Measurements from ENCODE around the gene E2F6.
A peak's percentile ranks its signal among the peaks of the same experiment; 100 is the strongest.

The E2F6 gene, protein sequence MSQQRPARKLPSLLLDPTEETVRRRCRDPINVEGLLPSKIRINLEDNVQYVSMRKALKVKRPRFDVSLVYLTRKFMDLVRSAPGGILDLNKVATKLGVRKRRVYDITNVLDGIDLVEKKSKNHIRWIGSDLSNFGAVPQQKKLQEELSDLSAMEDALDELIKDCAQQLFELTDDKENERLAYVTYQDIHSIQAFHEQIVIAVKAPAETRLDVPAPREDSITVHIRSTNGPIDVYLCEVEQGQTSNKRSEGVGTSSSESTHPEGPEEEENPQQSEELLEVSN

DNA sequence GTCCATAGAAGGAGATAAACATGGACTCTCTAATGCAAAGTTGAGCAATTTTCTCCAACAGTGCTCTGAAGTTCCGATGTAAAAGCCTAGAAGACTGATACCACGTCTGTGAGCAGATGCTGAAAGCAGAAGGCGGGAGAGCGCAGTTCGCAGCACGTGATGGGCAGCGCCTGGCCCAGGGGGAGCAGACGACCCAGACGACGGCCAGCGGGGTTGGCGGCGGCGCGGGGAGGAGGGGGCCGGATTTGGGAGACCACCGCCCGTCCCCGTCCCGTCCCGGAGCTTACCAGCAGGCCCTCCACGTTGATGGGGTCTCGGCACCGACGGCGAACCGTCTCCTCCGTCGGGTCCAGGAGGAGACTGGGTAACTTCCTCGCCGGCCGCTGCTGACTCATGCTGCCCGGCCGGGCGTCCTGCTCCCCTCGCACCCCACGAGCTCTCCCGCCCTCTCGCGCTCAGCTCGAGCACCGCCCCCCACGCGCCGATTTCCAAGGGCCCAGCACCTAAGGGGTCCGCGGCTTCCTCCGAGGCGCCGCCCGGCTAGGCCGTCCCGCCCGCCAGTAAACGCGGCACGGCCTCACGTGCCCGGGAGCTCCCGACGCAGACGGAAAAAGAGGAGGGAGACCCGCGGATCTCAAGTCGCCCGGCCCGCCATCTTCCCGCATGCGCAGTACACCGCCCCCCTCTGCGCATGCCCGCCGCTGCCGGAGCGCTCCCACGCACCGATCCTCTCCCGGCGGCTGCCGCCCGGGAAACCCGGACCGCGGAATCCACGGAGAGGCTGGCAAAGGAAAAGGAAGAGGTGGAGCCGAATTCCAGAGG, at the start of gene E2F6:
TSS of gene E2F6 (minus strand) at position 677 of the 822 bp plus-strand sequence. CDS start at position 395, 282 bp downstream.
- DNase-seq: peak; percentile 50 to 94 (median 88)

DNA sequence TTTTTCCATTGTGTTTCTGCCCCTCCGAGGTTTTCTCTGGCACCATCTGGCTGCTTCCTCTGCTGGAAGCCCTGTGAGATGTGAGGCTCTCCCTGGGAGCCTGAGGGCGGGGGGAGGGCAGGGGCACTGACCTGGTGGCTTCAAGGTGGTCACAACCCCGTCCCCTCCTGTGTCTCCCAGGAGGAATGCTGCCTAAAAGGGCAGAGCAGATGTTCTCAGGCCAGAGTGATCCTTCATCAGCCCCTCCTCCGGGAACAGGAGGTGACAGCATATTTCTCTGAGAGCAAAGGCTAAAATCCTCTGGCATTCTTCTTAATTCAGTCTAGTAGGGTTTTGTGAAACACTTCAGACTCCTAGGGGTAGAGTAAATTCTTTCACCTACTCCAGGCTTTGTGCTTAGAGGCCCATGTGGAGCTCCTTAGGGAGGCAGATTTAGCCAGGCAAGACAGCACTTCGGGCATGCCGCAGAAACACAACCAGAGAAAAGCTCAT, 49.6 kb upstream of the E2F6 start:
- no peak for DNase-seq

DNA sequence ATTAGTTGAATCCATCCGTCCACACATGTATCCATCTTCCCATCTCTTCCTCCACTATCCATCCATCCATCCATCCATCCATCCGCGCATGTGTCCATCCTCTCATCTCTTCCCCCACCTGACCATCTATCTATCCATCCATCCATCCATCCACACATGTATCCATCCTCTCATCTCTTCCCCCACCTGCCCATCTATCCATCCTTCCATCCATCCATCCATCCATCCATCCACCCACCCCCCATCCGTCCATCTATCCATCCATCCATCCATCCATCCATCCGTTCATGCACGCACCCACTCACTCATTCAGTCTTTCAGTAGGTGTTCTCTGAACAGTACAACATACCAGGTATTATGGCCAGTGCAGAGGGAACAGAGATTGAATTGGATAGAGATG, 48.9 kb upstream of the E2F6 start:
- DNase-seq: no peak

DNA sequence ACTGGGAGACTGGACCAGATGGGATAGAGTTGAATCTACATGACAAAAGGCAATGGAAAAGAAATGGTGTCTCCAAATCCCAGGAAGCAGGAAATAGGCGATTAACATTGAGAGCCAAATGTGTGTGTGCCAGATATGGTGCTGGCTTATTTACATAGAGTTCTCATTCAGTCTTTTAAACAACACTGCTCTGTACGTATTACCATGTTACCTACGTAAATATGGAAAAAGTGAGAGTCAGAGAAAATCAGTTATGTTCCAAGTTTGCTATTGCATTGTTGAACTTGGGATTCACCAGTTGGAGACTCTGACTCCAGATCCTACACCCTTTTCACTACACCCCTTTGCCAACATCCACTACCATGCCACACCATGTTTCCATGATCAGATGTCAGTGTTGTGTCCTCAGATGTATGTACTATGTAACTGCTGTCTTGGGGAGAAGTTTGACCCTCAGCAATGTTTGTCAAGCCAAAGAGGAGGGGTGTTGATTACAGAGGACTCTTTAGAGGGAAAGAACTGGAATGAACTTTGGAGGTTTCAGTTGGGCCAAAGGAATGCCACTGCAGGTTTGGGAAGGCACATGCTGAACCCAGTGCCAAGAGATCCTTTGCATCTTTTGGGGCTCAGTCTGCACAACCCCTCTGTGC, 48.2 kb upstream of the E2F6 start:
- no peak for DNase-seq

DNA sequence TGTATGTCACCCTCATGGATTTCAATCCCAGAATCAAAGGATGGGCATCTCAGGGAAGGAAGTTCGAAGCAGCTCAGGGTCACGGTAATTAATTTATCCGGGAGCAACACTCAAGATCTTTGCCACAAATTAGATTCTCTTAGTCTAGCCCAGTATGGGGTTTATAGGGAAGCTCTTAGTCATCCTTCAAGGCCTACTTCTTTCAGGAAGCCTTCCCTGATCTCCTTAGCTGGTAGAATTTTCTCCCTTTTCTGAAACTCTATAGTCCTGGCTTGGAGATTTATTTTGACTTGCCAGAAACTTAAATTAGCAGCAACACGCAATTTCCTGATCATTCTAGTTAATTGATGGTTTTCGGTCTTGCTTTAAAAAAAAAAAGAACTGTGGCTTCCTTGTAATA, 47.4 kb upstream of the E2F6 start:
- DNase-seq: no peak

DNA sequence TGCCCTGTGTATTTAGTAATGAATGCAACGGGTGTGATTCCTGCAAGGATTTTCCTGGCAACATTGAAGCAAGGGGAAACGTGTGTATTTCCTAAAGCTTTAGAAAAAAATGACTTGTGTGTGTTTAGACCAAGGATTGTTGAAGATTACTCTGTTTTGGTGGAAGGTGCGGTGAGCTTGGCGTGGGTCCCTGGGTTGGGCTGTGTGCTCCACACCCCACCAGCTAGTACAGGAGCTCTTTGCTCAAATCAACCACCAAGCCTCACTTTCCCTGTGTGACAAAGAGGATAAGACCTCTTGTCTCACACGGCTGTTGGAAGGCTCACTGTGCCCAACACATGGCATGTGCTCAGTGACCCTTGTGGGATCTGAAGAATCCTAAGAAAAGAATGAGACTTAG, 46.5 kb upstream of the E2F6 start:
- DNase-seq: no peak

DNA sequence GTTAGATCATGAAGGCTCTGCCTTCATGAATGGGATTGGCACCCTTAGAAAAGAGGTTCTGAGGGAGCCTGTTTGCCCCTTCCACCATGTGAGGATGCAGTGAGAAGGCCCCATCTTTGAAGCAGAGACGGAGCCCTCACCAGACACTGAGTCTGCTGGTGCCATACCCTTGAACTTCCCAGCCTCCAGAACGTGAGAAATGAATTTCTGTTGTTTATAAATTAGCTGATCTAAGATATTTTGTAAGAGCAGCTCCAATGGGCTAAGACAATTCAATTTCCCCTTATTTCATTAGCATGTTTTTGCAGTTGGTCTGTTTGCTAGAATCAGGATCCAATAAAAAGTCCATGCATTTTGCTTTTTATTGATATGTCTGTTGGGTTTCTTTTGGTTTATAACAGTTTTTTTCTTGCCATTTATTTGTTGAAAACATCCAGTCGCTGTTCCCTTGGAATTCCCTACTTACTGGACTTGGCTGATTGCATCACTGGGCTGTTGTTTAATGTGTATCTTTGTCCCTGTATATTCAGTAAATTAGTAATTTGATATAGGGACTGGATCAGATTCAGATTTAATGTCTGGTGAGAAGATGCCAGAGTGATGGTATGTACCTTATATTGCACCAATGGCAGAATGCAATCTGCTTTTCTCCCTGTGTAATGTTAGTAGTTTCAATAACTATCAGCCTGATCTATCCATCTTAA, 43.8 kb upstream of the E2F6 start:
- DNase-seq: no peak

DNA sequence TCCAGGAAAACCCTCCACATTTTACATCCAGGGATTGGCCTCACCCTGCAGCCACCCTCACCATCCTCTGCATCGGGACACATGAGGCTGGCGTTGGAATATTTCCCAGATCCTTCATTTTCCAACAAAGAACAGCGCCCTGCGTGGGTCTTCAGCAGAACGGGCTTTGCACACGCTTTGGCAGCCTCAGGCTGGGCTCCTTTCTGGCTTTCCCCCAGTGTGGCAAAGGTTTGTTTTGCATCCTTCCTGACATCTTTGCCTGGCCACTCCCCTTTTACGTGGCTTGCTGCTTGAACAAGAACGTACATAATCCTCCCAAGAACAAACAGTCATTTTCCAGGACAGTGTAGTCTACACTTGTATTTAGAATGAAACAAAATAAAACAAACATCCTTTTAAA, 42.3 kb upstream of the E2F6 start:
- DNase-seq: peak in 32 of 58 donors; percentile 9 to 69 (median 34)

DNA sequence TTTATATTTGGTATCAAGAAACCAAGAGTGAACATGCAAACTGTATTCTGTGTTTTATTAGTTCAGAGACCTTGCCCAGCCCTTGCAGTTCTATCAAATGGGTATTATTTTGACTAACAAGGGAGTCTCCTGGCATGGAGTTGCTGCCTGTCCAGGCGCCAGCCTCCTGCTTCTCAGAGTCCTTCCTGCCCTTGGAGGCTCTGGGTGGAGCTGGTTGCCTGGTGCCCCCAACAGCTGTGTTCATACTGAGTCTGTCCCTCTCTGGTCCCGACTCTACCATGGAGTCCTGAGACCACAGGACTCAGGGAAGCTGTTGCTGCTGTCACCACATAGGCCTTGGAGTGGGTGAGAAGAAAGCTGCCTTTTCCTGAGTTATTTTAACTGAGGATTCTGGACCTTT, 41.6 kb upstream of the E2F6 start:
- DNase-seq: no peak

DNA sequence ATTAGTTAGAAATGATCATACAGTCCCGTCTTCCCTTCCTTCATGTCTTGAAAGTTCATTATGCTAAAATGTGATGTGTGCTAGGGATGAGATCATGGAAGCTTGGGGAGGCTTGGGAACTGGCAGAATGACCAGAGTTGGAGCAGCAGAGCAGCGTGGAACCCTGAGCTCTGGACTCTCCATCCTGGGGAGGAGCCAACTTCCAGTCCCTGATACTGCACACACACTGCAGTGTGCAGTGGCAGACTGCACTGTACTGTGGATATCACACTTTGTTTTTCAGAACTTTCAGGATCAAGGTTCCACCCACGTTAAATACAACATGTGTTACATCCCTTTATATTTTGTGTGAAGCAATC, 40.6 kb upstream of the E2F6 start:
- peak in 4 of 58 donors; percentile 4 to 37 (median 17) for DNase-seq

DNA sequence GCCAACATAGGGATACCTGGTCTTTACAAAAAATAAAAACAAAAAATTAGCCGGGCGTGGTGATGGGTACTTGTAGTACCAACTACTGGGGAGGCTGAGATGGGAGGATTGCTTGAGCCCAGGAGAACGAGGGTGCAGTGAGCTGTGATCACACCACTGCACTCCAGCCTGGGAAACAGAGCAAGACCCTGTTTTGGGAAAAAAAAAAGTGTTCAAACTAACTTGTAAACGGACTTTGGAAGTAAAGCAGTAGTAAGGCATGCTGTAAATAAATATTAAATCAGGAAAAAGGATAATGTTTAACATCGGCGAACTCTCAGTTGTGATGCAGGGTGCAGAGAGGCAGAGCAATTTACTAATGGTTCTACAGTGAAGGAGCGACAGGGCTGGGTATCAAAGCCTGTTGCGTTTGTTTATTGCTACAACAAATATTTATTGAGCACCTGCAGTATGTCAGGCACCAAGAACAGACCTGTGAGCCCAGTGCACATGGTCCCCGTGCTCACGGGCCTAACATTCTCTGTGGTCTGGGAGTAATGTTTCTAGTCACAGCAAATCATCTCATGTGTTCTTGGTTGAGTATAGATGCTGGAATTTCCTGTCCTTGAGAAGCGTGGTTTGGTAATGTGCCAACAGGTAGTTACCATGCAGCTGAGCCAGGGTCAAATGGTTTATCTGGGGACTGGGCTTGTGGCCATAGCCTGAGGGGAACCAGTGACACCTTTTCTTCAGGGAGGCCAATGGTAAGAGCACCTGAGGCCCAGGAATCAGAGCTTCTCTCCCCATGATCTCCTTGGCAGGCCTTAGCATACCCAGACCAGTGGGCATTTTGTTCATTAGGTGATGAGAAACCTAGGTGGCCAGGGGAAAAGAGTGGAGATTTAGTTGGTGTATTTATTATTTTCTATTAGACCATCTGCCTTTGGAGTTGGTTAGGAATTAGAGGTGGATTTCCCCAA, 40.0 kb upstream of the E2F6 start:
- no peak for DNase-seq

DNA sequence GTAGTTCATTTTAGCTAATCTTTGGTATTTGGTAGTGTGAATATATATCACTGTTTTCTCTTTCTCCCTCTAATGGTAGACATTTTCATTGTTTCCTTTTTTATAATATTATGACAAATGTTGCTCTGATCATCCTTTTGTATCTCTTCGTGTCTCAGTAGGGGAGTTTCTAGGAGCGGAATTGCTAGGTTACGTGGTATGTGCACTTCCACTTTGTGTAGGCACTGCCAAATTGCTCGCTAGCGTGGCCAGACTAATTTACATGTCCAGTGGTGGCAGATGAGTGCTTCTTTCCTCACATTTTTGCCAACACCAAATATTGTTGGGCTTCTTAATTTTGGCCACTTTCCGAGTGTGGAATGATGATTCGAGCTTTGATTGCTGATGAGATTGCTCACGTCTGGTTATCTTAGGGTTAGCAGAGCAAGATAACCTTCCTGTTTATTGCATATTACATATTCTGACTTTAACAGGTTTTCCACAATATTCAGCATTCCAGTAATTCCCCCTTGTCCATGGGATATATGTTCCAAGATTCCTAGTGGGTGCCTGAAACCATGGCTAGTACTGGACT, 37.5 kb upstream of the E2F6 start:
- no peak for DNase-seq

DNA sequence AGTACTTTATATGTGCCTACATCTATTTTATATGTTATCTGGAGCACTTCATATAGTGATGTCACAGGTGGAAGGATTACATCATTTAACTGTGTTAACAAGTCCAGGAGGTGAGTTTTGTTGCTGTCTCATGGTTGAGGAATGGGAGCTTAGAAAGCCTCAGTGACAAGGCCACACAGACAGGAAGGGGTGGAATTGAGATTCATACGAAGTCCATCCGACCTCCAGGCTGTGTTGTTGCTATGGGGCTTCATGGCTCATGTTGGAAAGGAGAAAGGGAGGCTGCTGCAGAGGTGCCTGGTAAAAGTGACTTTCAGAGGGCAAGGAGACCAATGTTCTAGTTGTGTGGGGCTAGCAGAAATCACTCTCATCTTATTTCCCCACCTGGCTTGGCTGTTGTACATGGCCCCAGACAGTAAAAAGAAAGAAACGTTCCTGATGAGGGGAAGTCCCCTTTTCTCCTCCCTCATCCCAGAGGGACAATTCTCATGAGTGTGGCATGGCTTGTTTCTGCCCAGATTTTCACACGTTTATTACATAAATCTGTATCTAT, 36.9 kb upstream of the E2F6 start:
- DNase-seq: no peak

DNA sequence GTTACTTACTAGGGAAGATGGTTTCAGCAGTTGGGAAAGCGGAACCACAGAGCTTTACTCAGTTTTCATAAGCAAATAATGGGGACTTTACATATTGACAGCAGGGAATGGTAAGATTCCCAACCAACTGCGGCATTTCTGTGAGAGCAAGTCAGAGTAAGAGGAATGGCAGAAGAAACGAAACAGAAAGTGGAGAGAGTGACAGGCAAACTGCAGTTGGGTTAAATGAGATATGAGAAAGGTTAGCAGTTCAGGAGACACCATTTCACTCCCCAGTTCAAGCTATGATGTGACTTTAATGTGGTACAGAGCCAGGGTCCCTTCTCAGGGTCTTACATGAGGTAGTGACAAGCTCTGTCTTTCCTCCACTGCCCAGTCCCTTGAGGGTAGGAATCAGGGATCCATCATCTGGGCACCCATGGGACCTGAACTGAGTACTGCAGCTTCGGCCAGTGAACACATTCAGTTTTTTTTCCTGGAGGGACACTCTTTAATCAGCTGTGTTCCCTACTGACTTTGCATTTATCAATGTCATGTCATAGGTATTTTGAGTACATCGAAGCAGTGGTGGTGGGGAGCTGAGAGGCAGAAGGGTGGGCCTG, 34.8 kb upstream of the E2F6 start:
- no peak for DNase-seq

DNA sequence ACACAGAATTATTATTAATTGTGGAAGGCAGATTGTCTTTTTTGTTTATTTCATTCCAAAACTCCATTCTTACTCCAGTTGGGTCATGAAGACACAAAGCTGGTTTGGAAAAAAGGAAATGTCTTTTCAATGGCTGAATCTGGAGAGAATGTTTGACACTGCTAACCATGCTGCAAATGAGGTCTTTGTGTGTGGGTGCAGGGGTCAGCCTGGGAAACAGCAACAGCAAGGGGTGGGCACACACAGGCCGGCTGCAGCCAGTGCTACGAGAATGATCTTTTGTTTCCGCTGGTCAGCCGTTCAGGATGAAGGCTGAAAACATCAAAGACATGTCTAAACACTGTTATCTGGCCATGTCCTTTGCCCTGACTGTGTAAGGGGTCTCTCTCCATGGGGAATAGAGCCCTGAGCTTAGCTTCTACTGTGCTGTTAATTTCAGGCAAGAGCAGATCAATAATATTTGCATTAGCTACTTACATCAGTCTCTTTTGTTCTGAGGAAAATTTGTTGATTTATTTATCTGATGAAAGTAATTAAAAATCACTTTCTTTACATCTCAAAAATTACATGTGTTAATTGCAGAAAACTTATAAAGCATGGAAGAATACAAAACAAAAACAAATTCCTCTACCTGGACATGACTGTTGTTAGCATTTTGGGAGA, 33.3 kb upstream of the E2F6 start:
- peak in 38 of 58 donors; percentile 8 to 79 (median 41) for DNase-seq

DNA sequence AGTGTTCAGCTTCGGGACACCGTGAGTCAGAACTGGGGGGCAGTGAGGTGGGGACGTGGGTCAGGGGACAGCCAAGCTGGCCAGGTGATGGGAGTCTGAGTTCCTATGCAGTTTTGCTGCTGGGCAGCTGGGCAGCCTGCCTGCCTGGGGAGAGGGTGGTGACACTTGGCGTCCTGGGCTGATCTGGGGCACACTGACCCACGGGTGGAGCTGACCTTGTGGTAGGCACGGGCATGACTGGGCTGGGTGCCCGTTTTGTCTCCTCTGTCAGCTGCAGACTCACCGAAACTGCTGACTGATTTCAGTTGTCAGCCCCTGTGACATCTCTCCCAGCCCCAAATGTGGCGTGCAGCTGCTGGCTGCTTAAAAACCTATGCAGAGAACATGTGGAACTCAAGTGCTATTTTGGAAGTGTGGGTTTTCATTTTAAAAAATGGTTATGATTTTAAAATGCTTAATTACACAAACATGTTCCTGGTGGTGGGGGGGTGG, 32.6 kb upstream of the E2F6 start:
- peak in 52 of 58 donors; percentile 21 to 90 (median 63) for DNase-seq

DNA sequence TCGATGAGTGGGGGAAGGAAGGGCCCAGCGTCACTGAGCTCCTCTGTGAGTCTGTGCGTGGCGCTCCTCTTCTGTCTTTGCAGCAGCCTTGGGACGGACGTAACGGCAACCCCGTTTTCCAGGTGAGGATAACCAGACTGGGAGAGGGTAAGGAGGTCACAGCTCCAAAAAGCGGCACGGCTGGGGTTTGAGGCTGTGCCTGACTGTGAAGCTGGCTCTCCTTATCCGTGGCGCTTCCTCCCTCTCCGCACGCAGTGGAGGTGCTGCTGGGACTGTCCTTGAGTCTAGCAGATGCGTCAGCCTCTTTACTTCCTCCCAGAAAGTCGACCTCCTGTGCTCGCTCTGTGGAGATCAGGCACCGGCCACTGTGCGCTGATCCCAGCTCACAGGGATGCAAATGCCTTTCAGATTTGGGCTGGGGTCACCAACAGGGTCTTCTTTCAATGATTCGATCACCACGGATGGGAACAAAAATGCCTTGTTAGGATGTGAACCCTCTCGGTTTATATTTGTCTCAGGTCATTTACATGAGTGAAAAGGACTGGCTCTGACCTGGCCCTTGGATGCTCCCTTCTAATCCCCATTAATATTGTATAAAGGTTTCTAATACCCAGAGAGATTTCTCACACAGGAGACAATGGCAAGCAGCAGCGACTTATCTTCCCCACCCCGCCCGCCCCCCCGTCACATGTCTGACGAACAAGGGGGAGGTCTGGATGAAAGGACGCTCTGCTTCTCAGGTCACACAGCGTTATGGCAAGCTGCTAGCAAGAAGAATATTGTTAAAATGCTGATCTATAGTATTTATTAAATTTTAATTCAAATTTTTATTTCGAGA, 30.1 kb upstream of the E2F6 start:
- DNase-seq: peak in 13 of 58 donors; percentile 14 to 55 (median 24)

Data from anterior cingulate cortex (tissue), 58 donors.